RKO (cell line): ENCODE data around the gene TGM5.
A peak's percentile ranks its signal among the peaks of the same experiment; 100 is the strongest.

Experiments used
- DNase-seq: peaks from one replicate; pipeline ENCODE4 v3.0.0-alpha.2; 2016; ENCODE audit warnings: low spot score

TGM5 gene

GRCh38 chr15:43190178-43190577 is 76.5 kb downstream of the TGM5 start:
- no peak for DNase-seq

- no peak for DNase-seq
Measured at GRCh38 chr15:43189296-43189695, 77.4 kb downstream of the TGM5 start.

- DNase-seq = peak; percentile 84
Measured at GRCh38 chr15:43187544-43188155, 79.1 kb downstream of the TGM5 start.

- DNase-seq = peak; percentile 50
Measured at GRCh38 chr15:43186003-43186353, 80.8 kb downstream of the TGM5 start.

- peak; percentile 91 for DNase-seq
Measured at GRCh38 chr15:43185157-43186002, 81.3 kb downstream of the TGM5 start, which contains the start of gene CCNDBP1. Gene CCNDBP1, plus strand, starts transcription at chr15:43185403. Its CDS starts 96 bp downstream, at chr15:43185499.

GRCh38 chr15:43184407-43185124 is 82.2 kb downstream of the TGM5 start:
- DNase-seq = no peak

GRCh38 chr15:43183270-43183669 is 83.5 kb downstream of the TGM5 start:
- DNase-seq = no peak
